Measurements from ENCODE around the gene PDCD7. TPM values are rescaled to one million over a fixed set of nuclear protein-coding genes. Genes with fewer than 3 reads are reported as not detected.

PDCD7 gene
- total RNA-seq, 1 donor from 2014 or later, result 22.3 TPM

GRCh38 chr15:65072027-65072426 lies 61.6 kb downstream of the PDCD7 start:
- no peak for DNase-seq (ENCODE audit: extremely low spot score, unreplicated experiment)
- no peak overlapping the region for H3K4me3 Mint-ChIP-seq (ENCODE audit: unreplicated experiment)
- no peak overlapping the region for H3K27ac Mint-ChIP-seq (ENCODE audit: unreplicated experiment)
- peaks cover 6% of the 10 kb centered on the region for H3K27me3 Mint-ChIP-seq (ENCODE audit: unreplicated experiment)
- TF ChIP-seq CTCF (IDR thresholded peaks at IDR 0.05), result no peak
- no peaks in the 10 kb centered on the region for H3K9me3 Mint-ChIP-seq (ENCODE audit: unreplicated experiment)
- peaks cover 43% of the 10 kb centered on the region for H3K4me1 Mint-ChIP-seq (ENCODE audit: unreplicated experiment)
- H3K36me3 Mint-ChIP-seq (ENCODE audit: unreplicated experiment), result no peaks in the 10 kb centered on the region

GRCh38 chr15:65071381-65071811 lies 62.2 kb downstream of the PDCD7 start:
- no peaks in the 10 kb centered on the region for H3K36me3 Mint-ChIP-seq (ENCODE audit: unreplicated experiment)
- H3K9me3 Mint-ChIP-seq (ENCODE audit: unreplicated experiment), result no peaks in the 10 kb centered on the region
- TF ChIP-seq CTCF (IDR thresholded peaks at IDR 0.05), result no peak
- H3K27ac Mint-ChIP-seq (ENCODE audit: unreplicated experiment), result peak overlapping the region; percentile 23
- H3K4me1 Mint-ChIP-seq (ENCODE audit: unreplicated experiment), result peaks cover 49% of the 10 kb centered on the region
- peaks cover 4% of the 10 kb centered on the region for H3K27me3 Mint-ChIP-seq (ENCODE audit: unreplicated experiment)
- H3K4me3 Mint-ChIP-seq (ENCODE audit: unreplicated experiment), result no peak overlapping the region
- DNase-seq (ENCODE audit: extremely low spot score, unreplicated experiment), result no peak

GRCh38 chr15:65069779-65070546 lies 63.6 kb downstream of the PDCD7 start:
- Mint-ChIP-seq H3K4me3 (ENCODE audit: unreplicated experiment) (no peak overlapping the region), H3K36me3 (ENCODE audit: unreplicated experiment) (no peaks in the 10 kb centered on the region), H3K9me3 (ENCODE audit: unreplicated experiment) (no peaks in the 10 kb centered on the region), H3K27ac (ENCODE audit: unreplicated experiment) (no peak overlapping the region), H3K4me1 (ENCODE audit: unreplicated experiment) (peaks cover 56% of the 10 kb centered on the region), H3K27me3 (ENCODE audit: unreplicated experiment) (peaks cover 4% of the 10 kb centered on the region)
- DNase-seq (ENCODE audit: extremely low spot score, unreplicated experiment), result no peak
- no peak for TF ChIP-seq CTCF (IDR thresholded peaks at IDR 0.05)

- no peak for TF ChIP-seq CTCF (IDR thresholded peaks at IDR 0.05)
These were observed 64.4 kb downstream of the PDCD7 start for GRCh38 chr15:65069179-65069578.

GRCh38 chr15:65068403-65068788 lies 65.2 kb downstream of the PDCD7 start:
- peak overlapping the region; percentile 28 for H3K4me3 Mint-ChIP-seq (ENCODE audit: unreplicated experiment)
- no peaks in the 10 kb centered on the region for H3K36me3 Mint-ChIP-seq (ENCODE audit: unreplicated experiment)
- no peaks in the 10 kb centered on the region for H3K9me3 Mint-ChIP-seq (ENCODE audit: unreplicated experiment)
- peaks cover 7% of the 10 kb centered on the region for H3K27me3 Mint-ChIP-seq (ENCODE audit: unreplicated experiment)
- no peak overlapping the region for H3K27ac Mint-ChIP-seq (ENCODE audit: unreplicated experiment)
- DNase-seq (ENCODE audit: extremely low spot score, unreplicated experiment), result no peak
- peaks cover 56% of the 10 kb centered on the region for H3K4me1 Mint-ChIP-seq (ENCODE audit: unreplicated experiment)
- no peak for TF ChIP-seq CTCF (IDR thresholded peaks at IDR 0.05)

More at GRCh38 chr15:65069179-65069578, 64.4 kb downstream of the PDCD7 start:
- Mint-ChIP-seq H3K4me1 (ENCODE audit: unreplicated experiment) (peaks cover 56% of the 10 kb centered on the region), H3K36me3 (ENCODE audit: unreplicated experiment) (no peaks in the 10 kb centered on the region), H3K27me3 (ENCODE audit: unreplicated experiment) (peaks cover 4% of the 10 kb centered on the region), H3K9me3 (ENCODE audit: unreplicated experiment) (no peaks in the 10 kb centered on the region), H3K27ac (ENCODE audit: unreplicated experiment) (no peak overlapping the region), H3K4me3 (ENCODE audit: unreplicated experiment) (no peak overlapping the region)
- no peak for DNase-seq (ENCODE audit: extremely low spot score, unreplicated experiment)
